Suprapubic skin (tissue), 3 donors: Measurements from ENCODE around the gene PLD5.

Source experiments
- CTCF ChIP-seq, 2 donors: fragments of 200-600 bp in 1 of 2; fragments of 450-650 bp in 1 of 2; sonication (generic) in 1 of 2; IDR thresholded peaks; one replicate each; pipeline ENCODE4 v1.5.1; 2016 to 2019; ENCODE audit warnings: antibody characterized with exemption in 2 of 2, mild to moderate bottlenecking in 1 of 2, moderate library complexity in 1 of 2
- POLR2AphosphoS5 ChIP-seq, 3 donors: sonication (generic); formaldehyde crosslinking; IDR thresholded peaks; one replicate each; pipeline ENCODE4 v1.6.1; 2017; ENCODE audit warnings: antibody characterized with exemption in 3 of 3

GRCh38 chr1:242448910-242449645, 75.4 kb downstream of the PLD5 start:
- TF ChIP-seq CTCF (IDR thresholded peaks at IDR 0.05) (no peak), POLR2AphosphoS5 (IDR thresholded peaks at IDR 0.05) (no peak)
